Mucosa of descending colon (tissue), 3 donors: ENCODE results near the gene PDIK1L. TPM values are rescaled to one million over a fixed set of nuclear protein-coding genes. Genes with fewer than 3 reads are reported as not detected.
"Not testable (repeated sequence)": the region's sequence is repeated elsewhere in the genome, so short reads cannot be mapped to it uniquely, and the experiment has no call there.

Experiments
- ATAC-seq: fragments of 200-7000 bp; cut with Tn5 transposase; one replicate; pipeline ENCODE4 v1.9.1; 2020; ENCODE audit warnings: mild to moderate bottlenecking, moderate library complexity
- DNase-seq, 3 donors: peaks; one replicate each; pipeline ENCODE4 v3.0.0-alpha.2; 2020
- H3K36me3 ChIP-seq: fragments of 200-600 bp; one replicate; pipeline ENCODE4 v1.8.0; 2021; ENCODE audit warnings: low read depth, mild to moderate bottlenecking
- H3K4me1 ChIP-seq: fragments of 200-600 bp; one replicate; pipeline ENCODE4 v1.8.0; 2021; ENCODE audit warnings: low read depth, mild to moderate bottlenecking
- H3K4me3 ChIP-seq: fragments of 200-600 bp; one replicate; pipeline ENCODE4 v1.8.0; 2021; ENCODE audit warnings: mild to moderate bottlenecking
- H3K9me3 ChIP-seq: fragments of 200-600 bp; one replicate; pipeline ENCODE4 v1.8.0; 2021; ENCODE audit warnings: mild to moderate bottlenecking
- CTCF ChIP-seq: fragments of 200-600 bp; IDR thresholded peaks from one replicate; pipeline ENCODE4 v1.8.0; 2022; ENCODE audit warnings: antibody characterized with exemption, mild to moderate bottlenecking
- intact Hi-C, 2 donors: fragments of 100-400 bp; cut with DNase I in 1 of 2; cut with micrococcal nuclease in 1 of 2; formaldehyde crosslinking; loops; one replicate each; pipeline versions ENCODE4 v1.11.0 to v1.11.1; 2022; cut with DNase I, micrococcal nuclease
- total RNA-seq, 3 donors: library from RNA; stranded (reverse); fragmentation: NEBNext Ultra II Directional in 2 of 3; extraction: Animal tissue kit (Norgen Biotek cat#: 25700) in 2 of 3; gene quantifications; one replicate each; pipeline versions ENCODE4 v1.2.1 to v1.2.4, GENCODE V29; 2021 to 2023
- donor health status: DM: no; HTN: no; CAD: no; lungs with moderate emphysema.
- donor health status: DM: no; HTN: no; CAD: no.
- donor health status: DM: no; HTN: yes; CAD: no.

The PDIK1L gene
- total RNA-seq, 3 donors from 2014 or later: 12.9 to 17.0 (median 15.0) TPM

- ATAC-seq (no peak), DNase-seq (no peak)
- intact Hi-C loops: no loop called here
- H3K9me3 ChIP-seq: no peaks in the 10 kb centered on the region
- no peaks in the 10 kb centered on the region for H3K4me1 ChIP-seq
- TF ChIP-seq CTCF: no peak
- H3K4me3 ChIP-seq: no peak overlapping the region
- H3K36me3 ChIP-seq: no peaks in the 10 kb centered on the region
Measured at GRCh38 chr1:26098602-26099001, 13.0 kb upstream of the PDIK1L start.

GRCh38 chr1:26099780-26100179, 11.8 kb upstream of the PDIK1L start:
- ATAC-seq: no peak
- Histone ChIP-seq H3K9me3 (no peaks in the 10 kb centered on the region), H3K4me1 (no peaks in the 10 kb centered on the region), H3K4me3 (no peak overlapping the region), H3K36me3 (no peaks in the 10 kb centered on the region)
- no peak for DNase-seq
- intact Hi-C loops: no loop called here
- no peak for TF ChIP-seq CTCF

GRCh38 chr1:26100204-26100603, 11.4 kb upstream of the PDIK1L start:
- H3K4me1 ChIP-seq, intact Hi-C loops, ATAC-seq: not testable (repeated sequence)

GRCh38 chr1:26102119-26102518, 9.5 kb upstream of the PDIK1L start:
- ATAC-seq: no peak
- H3K36me3 ChIP-seq: no peaks in the 10 kb centered on the region
- no peak for DNase-seq

More at GRCh38 chr1:26100204-26100603, 11.4 kb upstream of the PDIK1L start:
- not testable (repeated sequence) for H3K4me3 ChIP-seq, H3K9me3 ChIP-seq, DNase-seq, H3K36me3 ChIP-seq

GRCh38 chr1:26102526-26102925, 9.1 kb upstream of the PDIK1L start:
- DNase-seq (no peak), ATAC-seq (no peak)
- no peak for TF ChIP-seq CTCF
- no peaks in the 10 kb centered on the region for H3K9me3 ChIP-seq
- no peaks in the 10 kb centered on the region for H3K4me1 ChIP-seq
- intact Hi-C loops: no loop called here
- no peak overlapping the region for H3K4me3 ChIP-seq
- H3K36me3 ChIP-seq: no peaks in the 10 kb centered on the region

More at GRCh38 chr1:26102119-26102518, 9.5 kb upstream of the PDIK1L start:
- no peaks in the 10 kb centered on the region for H3K4me1 ChIP-seq
- no peaks in the 10 kb centered on the region for H3K9me3 ChIP-seq
- no peak overlapping the region for H3K4me3 ChIP-seq
- intact Hi-C loops: no loop called here
- no peak for TF ChIP-seq CTCF

- intact Hi-C loops: loop anchor here (2.0 to 5.0 kb wide), 2 partner anchors 40 to 42 kb away; no protein-coding TSS in a partner anchor
Measured at GRCh38 chr1:26105226-26105548, 6.4 kb upstream of the PDIK1L start.

More at GRCh38 chr1:26105226-26105548, 6.4 kb upstream of the PDIK1L start:
- not testable (repeated sequence) for DNase-seq, ATAC-seq, H3K4me1 ChIP-seq, H3K36me3 ChIP-seq, H3K4me3 ChIP-seq, H3K9me3 ChIP-seq
